Hepatocyte (in vitro differentiated cells): ENCODE results near the gene RMDN2. TPM values are rescaled to one million over a fixed set of nuclear protein-coding genes. Genes with fewer than 3 reads are reported as not detected.
"Not testable (repeated sequence)": the region's sequence is repeated elsewhere in the genome, so short reads cannot be mapped to it uniquely, and the experiment has no call there.

Source experiments
- DNase-seq: peaks from one replicate; pipeline ENCODE4 v3.0.0-alpha.2; 2016; ENCODE audit warnings: low spot score
- H2AFZ ChIP-seq: fragments of 200-600 bp; sonication (generic); 2 replicates; pipeline ENCODE4 v1.6.0; 2016; ENCODE audit warnings: antibody characterized with exemption, mild to moderate bottlenecking
- H3K27ac ChIP-seq: fragments of 200-600 bp; sonication (generic); 2 replicates; pipeline ENCODE4 v1.5.1; 2016; ENCODE audit warnings: mild to moderate bottlenecking
- H3K27me3 ChIP-seq: fragments of 200-600 bp; sonication (generic); 2 replicates; pipeline ENCODE4 v1.6.1; 2016
- H3K36me3 ChIP-seq: fragments of 200-600 bp; sonication (generic); replicated peaks from 2 replicates; pipeline ENCODE4 v1.5.1; 2016; ENCODE audit warnings: low read depth; ENCODE audit not compliant: insufficient read depth
- H3K4me1 ChIP-seq: fragments of 200-600 bp; sonication (generic); 2 replicates; pipeline ENCODE4 v1.5.1; 2016; ENCODE audit warnings: mild to moderate bottlenecking, moderate library complexity; ENCODE audit not compliant: insufficient read depth
- H3K4me2 ChIP-seq: fragments of 200-600 bp; sonication (generic); 2 replicates; pipeline ENCODE4 v1.6.0; 2016
- H3K4me3 ChIP-seq: fragments of 200-600 bp; sonication (generic); 2 replicates; pipeline ENCODE4 v1.5.1; 2016; ENCODE audit warnings: mild to moderate bottlenecking
- H3K79me2 ChIP-seq: fragments of 200-600 bp; sonication (generic); 2 replicates; pipeline ENCODE4 v1.6.0; 2017; ENCODE audit warnings: mild to moderate bottlenecking
- H3K9me2 ChIP-seq: fragments of 200-600 bp; sonication (generic); replicated peaks from 2 replicates; pipeline ENCODE4 v1.6.0; 2017; ENCODE audit warnings: mild to moderate bottlenecking; ENCODE audit not compliant: insufficient read depth
- H3K9me3 ChIP-seq: fragments of 200-600 bp; sonication (generic); 2 replicates; pipeline ENCODE4 v1.5.1; 2016; ENCODE audit warnings: low read depth, mild to moderate bottlenecking
- H4K20me1 ChIP-seq: fragments of 200-600 bp; sonication (generic); 2 replicates; pipeline ENCODE4 v1.6.0; 2016; ENCODE audit warnings: mild to moderate bottlenecking; ENCODE audit not compliant: insufficient read depth, poor library complexity, severe bottlenecking
- CTCF ChIP-seq: fragments of 200-600 bp; sonication (generic); IDR thresholded peaks from 2 replicates; pipeline ENCODE4 v1.5.1; 2016; ENCODE audit warnings: antibody characterized with exemption, mild to moderate bottlenecking; ENCODE audit not compliant: poor library complexity
- EZH2 ChIP-seq: fragments of 200-600 bp; sonication (generic); IDR thresholded peaks from 2 replicates; pipeline ENCODE4 v1.6.1; 2016; ENCODE audit warnings: antibody characterized with exemption, mild to moderate bottlenecking, borderline replicate concordance
- EZH2phosphoT487 ChIP-seq: fragments of 200-600 bp; sonication (generic); IDR thresholded peaks from one replicate; pipeline ENCODE4 v1.6.1; 2018; ENCODE audit warnings: antibody characterized with exemption, mild to moderate bottlenecking, low read depth, moderate library complexity; ENCODE audit not compliant: unreplicated experiment, severe bottlenecking
- WGBS: methylation state at CpG from one replicate; pipeline ENCODE4 v1.1.6; 2016; ENCODE audit warnings: low lambda C conversion rate; ENCODE audit errors: missing lambda C conversion rate; 5-methylcytosine and 5-hydroxymethylcytosine counted together
- polyA plus RNA-seq: library from polyadenylated mRNA; unstranded; fragments of >200 nt; fragmentation: Nextera tagmentation; extraction: Ambion mirVana; gene quantifications from 2 replicates; pipeline ENCODE4 v1.2.1, GENCODE V29; 2016
- total RNA-seq: library from RNA; depleted of rRNA; stranded (reverse); fragments of >200 nt; gene quantifications from 2 replicates; pipeline ENCODE4 v1.2.3, GENCODE V29; 2014

RMDN2 gene
- total and polyA plus RNA-seq, 2 experiments from 2014 or later: 9.3 to 14.6 TPM

GRCh38 chr2:37997629-37998028 is 72.5 kb downstream of the RMDN2 start:
- Histone ChIP-seq H4K20me1 (no peaks in the 10 kb centered on the region), H3K27me3 (no peaks in the 10 kb centered on the region), H3K9me2 (no peaks in the 10 kb centered on the region), H3K9me3 (no peaks in the 10 kb centered on the region), H2AFZ (no peak overlapping the region), H3K4me1 (no peaks in the 10 kb centered on the region), H3K4me2 (no peak overlapping the region), H3K4me3 (no peak overlapping the region), H3K27ac (no peak overlapping the region), H3K79me2 (no peaks in the 10 kb centered on the region), H3K36me3 (no peaks in the 10 kb centered on the region)
- 95% methylated on average over 1 of the region's 1 CpG for WGBS
- TF ChIP-seq EZH2 (no peak), CTCF (no peak), EZH2phosphoT487 (no peak)
- no peak for DNase-seq

DNA sequence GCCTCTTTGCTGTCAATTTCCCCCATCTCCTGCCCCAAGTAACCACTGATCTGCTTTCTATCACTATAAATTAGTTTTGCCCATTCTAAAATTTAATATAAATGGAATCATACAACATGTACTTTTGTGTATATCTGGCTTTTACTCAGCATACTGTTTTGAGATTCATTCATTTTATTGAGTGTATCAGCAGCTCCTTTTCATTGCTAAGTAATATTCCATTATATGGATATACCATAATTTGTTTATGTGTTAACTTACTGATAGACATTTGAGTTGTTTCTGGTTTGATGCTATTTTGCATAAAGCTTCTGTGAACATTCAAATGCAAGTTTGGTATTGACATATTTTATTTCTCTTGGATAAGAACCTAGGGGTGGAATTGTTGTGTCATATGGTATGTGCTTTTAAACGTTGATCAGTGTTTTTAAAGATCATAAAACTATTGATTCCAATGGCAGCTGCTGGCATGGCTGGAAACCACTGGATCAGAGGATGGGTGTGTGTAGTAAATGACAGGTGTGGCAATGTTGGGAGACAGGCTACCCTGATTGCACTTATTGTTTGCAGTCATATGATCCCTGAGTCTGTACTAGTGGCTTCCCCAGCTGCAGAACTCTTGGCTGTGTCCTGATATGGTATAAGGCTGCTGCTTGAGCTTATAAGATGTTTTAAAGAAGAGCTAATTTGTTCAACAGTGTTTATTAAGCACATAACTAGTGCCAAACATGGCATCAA is 75.6 kb downstream of the RMDN2 start:
- Histone ChIP-seq H2AFZ (no peak overlapping the region), H3K79me2 (no peaks in the 10 kb centered on the region), H3K36me3 (no peaks in the 10 kb centered on the region), H3K4me3 (no peak overlapping the region), H3K4me1 (no peaks in the 10 kb centered on the region), H3K4me2 (no peak overlapping the region), H3K27me3 (no peaks in the 10 kb centered on the region), H3K9me3 (no peaks in the 10 kb centered on the region), H3K9me2 (no peaks in the 10 kb centered on the region), H3K27ac (no peak overlapping the region), H4K20me1 (no peaks in the 10 kb centered on the region)
- WGBS: 84% methylated on average over 1 of the region's 1 CpG
- no peak for DNase-seq
- TF ChIP-seq EZH2phosphoT487 (no peak), EZH2 (no peak), CTCF (no peak)

DNA sequence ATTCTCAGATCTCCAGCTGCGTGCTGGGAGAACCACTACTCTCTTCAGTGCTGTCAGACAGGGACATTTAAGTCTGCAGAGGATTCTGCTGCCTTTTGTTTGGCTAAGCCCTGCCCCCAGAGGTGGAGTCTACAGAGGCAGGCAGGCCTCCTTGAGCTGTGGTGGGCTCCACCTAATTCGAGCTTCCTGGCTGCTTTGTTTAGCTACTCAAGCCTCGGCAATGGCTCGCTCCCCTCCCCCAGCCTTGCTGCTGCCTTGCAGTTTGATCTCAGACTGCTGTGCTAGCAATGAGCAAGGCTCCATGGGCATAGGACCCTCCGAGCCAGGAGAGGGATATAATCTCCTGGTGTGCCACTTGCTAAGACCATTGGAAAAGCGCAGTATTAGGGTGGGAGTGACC is 85.1 kb downstream of the RMDN2 start:
- H3K4me1 ChIP-seq, DNase-seq, H3K27ac ChIP-seq: not testable (repeated sequence)

DNA sequence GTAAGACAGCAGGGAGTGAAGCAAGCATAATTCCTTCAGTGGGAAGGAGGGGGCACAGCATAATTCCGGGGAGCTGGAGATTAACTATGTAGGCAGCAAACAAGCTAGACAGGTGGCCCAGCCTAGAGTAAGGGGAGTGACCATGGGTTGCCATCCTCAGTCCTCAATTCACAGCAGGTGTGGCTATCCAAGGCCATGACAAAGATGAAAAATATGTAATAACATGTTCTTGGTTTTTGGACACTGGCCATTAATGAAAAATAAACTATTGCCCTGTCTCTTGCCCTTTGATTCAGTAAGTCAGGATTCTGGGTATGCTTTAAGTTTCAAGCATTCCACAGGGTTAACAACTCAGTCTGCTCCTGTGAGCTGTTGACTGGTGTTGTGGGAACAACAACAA is 85.9 kb downstream of the RMDN2 start:
- Histone ChIP-seq H3K79me2 (no peaks in the 10 kb centered on the region), H3K9me2 (no peaks in the 10 kb centered on the region), H3K4me2 (no peak overlapping the region), H3K9me3 (no peaks in the 10 kb centered on the region), H3K4me3 (no peak overlapping the region), H3K27me3 (no peaks in the 10 kb centered on the region), H3K36me3 (no peaks in the 10 kb centered on the region), H2AFZ (no peak overlapping the region), H3K27ac (no peak overlapping the region), H4K20me1 (no peaks in the 10 kb centered on the region), H3K4me1 (peaks cover 5% of the 10 kb centered on the region)
- no peak for DNase-seq
- 100% methylated on average over 1 of the region's 1 CpG for WGBS
- TF ChIP-seq EZH2: no peak
- no peak for TF ChIP-seq EZH2phosphoT487
- no peak for TF ChIP-seq CTCF

More for the DNA sequence above, 85.1 kb downstream of the RMDN2 start:
- H2AFZ ChIP-seq, H3K27me3 ChIP-seq, H4K20me1 ChIP-seq, H3K36me3 ChIP-seq, H3K9me3 ChIP-seq, H3K9me2 ChIP-seq, H3K4me2 ChIP-seq, H3K79me2 ChIP-seq, H3K4me3 ChIP-seq: not testable (repeated sequence)
- WGBS: 90% methylated on average over 6 of the region's 6 CpGs
